DMS153 (cell line): ENCODE data around the gene TINAGL1.

Experiments
- DNase-seq: peaks from one replicate; lab custom pipeline; 2025; lab: John Stamatoyannopoulos, UW

The TINAGL1 gene

GRCh38 chr1:31576201-31576669 is at the start of gene TINAGL1:
TSS of gene TINAGL1 (plus strand) at chr1:31576515. CDS start at chr1:31577149, 634 bp downstream.
- DNase-seq = peak; percentile 30

- DNase-seq = no peak
These were observed 46.2 kb upstream of the TINAGL1 start for GRCh38 chr1:31529999-31530684.

GRCh38 chr1:31531177-31531999 is 44.9 kb upstream of the TINAGL1 start:
- peak; percentile 97 for DNase-seq

GRCh38 chr1:31532173-31532572 is 44.1 kb upstream of the TINAGL1 start:
- no peak for DNase-seq

- DNase-seq = no peak
These were observed 40.8 kb upstream of the TINAGL1 start for GRCh38 chr1:31535561-31535960.

- no peak for DNase-seq
These were observed 37.0 kb upstream of the TINAGL1 start for GRCh38 chr1:31539329-31539728.

- DNase-seq = no peak
These were observed 35.1 kb upstream of the TINAGL1 start for GRCh38 chr1:31541194-31541593.

- no peak for DNase-seq
These were observed 30.3 kb upstream of the TINAGL1 start for GRCh38 chr1:31545927-31546540.

- no peak for DNase-seq
These were observed 27.8 kb upstream of the TINAGL1 start for GRCh38 chr1:31548534-31548906.

- peak; percentile 96 for DNase-seq
These were observed 27.2 kb upstream of the TINAGL1 start for GRCh38 chr1:31548907-31549808.

GRCh38 chr1:31549809-31550620 is 26.3 kb upstream of the TINAGL1 start:
- no peak for DNase-seq

GRCh38 chr1:31551208-31551607 is 25.1 kb upstream of the TINAGL1 start:
- no peak for DNase-seq

- no peak for DNase-seq
These were observed 23.8 kb upstream of the TINAGL1 start for GRCh38 chr1:31552489-31552888.

GRCh38 chr1:31556481-31557006 is 19.8 kb upstream of the TINAGL1 start:
- no peak for DNase-seq

GRCh38 chr1:31559715-31560114 is 16.6 kb upstream of the TINAGL1 start:
- no peak for DNase-seq

- DNase-seq = no peak
These were observed 15.9 kb upstream of the TINAGL1 start for GRCh38 chr1:31560394-31560793.

- DNase-seq = no peak
These were observed 13.5 kb upstream of the TINAGL1 start for GRCh38 chr1:31562707-31563360.

- no peak for DNase-seq
These were observed 11.7 kb upstream of the TINAGL1 start for GRCh38 chr1:31564606-31564989.

- DNase-seq = no peak
These were observed 8.3 kb upstream of the TINAGL1 start for GRCh38 chr1:31567956-31568570.
